DMS 273 (cell line): ENCODE data around the gene TMEM179.

Source experiments
- DNase-seq: peaks from one replicate; lab custom pipeline; 2025; ENCODE audit not compliant: unreplicated experiment; lab: John Stamatoyannopoulos, UW

The TMEM179 gene

GRCh38 chr14:104573930-104574329 is 30.6 kb downstream of the TMEM179 start:
- no peak for DNase-seq

GRCh38 chr14:104572668-104573067 is 31.9 kb downstream of the TMEM179 start:
- no peak for DNase-seq

DNA sequence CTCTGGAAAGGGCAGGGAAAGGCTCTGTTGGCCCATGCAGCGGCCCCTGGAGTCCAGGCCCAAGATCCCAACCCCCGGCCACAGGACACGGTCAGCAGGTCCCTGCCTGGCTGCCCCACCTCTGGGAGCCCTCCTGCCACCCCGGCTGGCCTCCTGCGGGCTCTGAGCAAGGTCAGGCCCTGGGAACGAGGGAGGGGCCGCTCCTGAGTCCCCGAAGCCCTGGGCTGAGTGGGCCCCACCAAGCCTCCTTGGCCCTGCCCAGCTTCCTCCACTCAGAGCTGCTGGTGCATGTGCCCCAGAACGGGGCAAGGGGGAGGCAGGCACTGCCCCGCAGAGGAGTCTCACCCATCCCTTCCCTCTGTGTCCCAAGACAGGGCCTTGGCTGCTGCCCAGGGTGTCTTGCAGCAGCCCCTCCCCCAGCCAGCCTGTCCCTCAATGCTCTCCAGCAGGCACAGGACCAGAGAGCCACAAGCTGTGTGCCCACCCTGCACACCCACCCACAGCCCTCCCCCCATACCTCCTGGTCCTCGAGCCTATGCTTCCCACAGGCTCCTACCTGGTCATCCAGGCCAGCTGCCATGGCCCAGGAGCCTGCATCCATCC is 32.4 kb downstream of the TMEM179 start:
- DNase-seq: no peak

- DNase-seq: no peak
These were observed 33.3 kb downstream of the TMEM179 start for GRCh38 chr14:104571246-104571645.

DNA sequence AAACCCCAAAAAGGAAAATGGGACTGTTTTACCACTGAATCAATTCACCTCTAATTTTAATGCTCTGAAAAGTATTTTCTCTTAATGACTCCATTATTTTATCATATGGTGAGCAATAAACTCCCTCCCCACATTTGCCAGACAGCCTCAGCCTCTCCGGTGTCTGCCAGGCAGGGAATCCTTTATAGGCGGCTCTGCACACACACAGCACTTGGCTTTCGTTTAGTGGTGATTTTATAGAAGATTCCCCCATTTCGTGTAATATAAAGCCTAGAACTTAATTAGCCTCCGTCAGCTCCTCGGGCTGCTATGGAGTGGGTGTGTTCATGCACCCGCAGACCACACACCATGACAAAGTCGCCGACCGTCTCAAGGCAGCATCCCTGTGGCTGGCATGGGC is 35.1 kb downstream of the TMEM179 start:
- DNase-seq: no peak

GRCh38 chr14:104568620-104569019 is 36.0 kb downstream of the TMEM179 start:
- DNase-seq: no peak

DNA sequence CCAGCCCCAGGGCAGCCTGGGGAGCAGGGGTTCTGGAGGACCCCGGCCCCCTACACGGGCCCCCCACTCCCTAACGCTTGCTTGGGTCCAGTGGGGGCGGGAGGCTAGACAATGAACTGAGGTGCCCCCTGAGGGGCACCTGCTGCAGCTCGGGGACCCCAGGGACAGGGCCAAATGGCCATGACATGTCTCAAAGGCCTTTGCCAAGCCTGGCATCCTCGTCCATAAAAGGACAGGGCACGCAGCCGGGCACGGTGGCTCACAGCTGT is 36.7 kb downstream of the TMEM179 start:
- DNase-seq: no peak

DNA sequence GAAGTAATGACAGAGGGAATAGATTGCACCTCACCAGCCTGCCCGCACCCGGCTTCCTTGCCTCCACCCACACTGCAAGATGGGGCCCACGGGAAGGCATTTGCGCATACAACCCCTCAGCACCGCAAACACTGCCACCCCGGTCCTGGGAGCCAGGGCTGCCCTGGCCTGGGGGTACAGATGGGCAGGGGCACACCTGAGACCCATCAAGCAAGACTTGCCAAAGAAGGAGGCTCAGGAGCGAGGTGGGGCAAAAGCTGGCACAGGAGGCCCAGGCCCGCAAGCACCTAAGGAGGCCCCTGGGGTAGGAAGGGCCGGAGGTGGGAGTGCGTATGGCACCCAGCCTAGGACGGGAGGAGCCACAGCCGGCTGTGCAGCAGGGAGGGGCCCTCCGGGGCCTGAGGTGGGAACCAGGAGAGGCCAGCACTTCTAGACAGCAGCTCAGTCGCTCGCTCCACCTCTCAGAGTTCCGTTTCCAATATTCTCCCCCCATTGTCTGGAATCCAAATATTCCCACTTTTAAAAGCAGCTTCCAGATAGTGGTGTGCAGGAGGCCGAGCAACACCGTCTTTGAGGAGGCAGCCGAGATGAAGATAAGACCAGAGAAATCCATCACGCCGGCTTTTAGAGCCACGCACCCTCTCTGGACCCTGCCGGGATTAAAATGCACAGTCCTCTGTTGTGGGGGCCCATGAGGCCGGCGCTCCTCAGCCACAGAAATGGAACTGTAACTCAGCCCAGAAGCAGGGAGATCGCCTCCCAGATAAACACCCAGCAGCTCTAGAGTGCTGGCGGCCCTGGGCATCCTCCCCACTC is 37.2 kb downstream of the TMEM179 start:
- DNase-seq: peak; percentile 65

DNA sequence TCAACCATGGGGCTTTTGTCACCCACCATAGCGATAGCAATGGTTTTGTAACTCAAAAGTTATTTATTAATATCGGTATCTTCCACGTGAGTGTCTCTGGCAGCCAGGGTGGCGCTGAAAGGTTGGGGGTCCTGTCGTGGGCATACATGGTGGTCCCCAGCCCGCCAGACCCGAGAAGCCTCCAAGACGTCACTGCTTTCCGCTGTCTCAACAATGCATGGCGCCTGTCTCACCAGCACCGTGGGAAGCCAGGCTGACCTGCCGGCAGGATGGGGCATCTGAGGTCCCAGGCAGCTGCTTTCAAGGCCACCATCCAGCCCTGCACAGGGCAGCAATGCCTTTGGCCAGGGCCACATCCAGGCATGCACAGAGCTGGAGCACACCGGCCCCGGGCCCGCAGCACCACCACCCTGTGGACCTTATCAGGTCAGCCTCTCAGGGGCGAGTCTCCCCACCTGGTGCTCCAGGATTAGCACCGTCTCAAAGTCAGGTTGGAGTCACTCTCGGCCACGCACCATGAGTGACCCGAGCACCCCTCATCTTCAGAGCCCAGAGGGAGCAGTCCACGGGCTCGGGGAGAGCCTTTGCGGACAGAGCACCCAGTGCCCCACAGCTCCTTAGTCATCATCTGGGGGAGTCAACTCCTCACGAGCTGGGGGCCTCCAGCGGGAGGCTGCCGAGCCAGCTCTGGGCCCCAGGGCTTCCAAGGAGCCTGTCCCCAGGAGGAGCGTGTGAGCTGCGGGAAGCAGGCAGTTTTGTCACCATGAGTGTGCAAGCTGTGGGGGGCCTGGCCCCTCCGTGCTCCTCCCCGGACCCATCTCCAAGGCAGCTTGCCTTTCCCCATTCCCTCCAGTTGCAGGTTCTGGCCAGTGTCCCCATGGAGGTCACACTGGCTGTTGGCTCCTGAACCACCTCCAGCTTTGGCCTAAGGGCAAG is 39.6 kb downstream of the TMEM179 start:
- no peak for DNase-seq

DNA sequence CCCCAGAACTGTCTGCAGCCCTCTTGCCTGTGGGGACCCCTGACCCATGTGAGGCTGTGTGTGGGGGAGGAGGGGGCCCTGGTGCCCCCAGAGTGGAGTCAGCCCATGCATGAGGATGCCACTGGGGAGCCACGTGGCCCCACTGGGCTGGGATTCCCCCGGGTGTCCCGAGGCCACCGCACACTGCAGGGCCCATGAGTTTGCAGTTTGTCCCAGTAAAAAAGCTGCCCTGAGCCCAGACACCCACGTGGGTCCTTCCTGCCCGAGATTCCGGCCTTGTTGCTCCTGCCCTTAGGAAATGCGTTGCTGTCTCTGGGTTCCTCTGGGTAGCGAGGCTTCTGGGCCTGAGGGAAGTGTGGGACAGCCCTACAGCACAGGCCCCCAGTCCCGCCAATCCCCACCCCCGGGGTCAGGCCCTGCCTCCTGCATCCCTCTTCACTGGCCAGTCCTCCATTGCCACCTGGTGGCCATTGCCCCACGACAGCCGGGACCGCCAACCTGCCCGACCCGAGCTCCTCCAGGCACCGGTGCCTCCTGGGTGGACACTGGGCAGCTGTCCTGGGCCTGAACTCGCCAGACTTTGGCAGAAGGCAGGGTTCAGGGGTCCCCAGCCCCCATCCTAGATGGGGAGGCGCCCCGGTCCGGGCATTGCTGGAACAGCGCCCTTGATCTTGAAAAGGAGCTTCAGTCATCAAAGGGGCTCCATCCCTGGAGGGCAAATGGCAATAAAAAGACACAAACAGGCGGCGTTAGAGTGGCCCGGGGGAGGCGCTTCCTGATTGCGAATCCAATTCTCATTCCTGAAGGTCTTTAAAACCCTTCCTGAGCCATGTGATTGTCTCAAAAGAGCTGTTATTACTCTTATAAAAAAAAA is 40.6 kb downstream of the TMEM179 start:
- peak; percentile 92 for DNase-seq

GRCh38 chr14:104563191-104563741 is 41.3 kb downstream of the TMEM179 start:
- peak; percentile 92 for DNase-seq

- DNase-seq: no peak
These were observed 42.0 kb downstream of the TMEM179 start for GRCh38 chr14:104562606-104563005.

DNA sequence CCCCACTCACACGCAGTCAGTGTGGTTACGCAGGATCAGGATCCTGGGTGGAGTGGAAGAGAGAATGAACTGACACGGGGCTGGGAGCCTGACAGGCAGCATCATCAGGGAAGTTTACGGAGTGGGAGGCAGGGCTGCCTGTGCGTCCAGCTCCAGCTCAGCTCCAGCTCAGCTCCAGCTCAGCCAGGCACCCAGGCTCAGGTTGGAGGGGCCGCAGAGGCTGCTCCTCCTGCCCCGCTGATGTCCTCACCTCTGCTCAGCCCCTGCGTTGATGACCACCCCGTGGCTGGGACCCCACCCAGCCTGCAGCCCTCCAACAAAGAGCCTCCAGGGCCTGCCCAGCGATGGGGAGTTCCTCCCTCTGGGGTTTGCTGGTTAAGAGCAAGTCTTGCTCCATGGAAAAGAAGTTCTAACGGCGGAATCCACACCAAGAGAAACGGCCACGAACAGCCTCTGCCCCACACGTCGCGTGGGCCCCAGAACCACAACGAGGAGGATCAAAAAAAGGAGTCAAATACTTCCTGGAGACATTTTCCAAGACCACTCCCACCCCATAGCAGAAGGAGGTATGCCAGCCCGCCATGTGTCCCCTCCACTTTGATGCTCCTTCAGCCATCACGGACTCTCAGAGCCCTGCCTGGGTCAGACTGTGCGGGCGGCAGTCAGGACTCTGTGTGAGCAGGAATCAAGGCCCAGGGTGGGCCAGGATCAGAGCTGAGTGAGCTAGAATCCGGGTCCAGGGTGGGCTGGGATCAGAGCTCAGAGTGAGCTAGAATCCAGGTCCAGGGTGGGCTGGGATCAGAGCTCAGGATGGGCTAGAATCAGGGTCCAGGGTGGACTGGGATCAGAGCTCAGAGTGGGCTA is 42.7 kb downstream of the TMEM179 start:
- no peak for DNase-seq

GRCh38 chr14:104561124-104561557 is 43.4 kb downstream of the TMEM179 start:
- DNase-seq: peak; percentile 38

DNA sequence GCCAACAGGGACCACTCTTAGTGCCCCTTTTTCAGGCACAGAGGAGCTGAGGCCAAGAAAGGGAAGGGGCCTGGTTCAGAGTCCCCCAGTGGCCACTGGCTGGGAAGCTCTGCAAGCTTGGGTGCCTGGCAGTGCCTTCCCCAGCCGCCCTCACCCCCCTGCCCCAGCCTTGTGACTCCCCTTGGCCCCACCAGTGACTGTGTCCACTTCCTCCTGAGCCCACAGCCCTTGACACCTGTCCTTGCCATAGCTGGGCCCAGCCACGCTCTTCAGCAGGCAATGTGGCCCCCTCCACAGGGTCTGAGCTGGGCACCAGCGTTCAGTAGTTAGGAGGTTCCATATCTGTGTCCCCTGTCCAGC is 44.0 kb downstream of the TMEM179 start:
- no peak for DNase-seq

GRCh38 chr14:104559804-104560585 is 44.6 kb downstream of the TMEM179 start:
- DNase-seq: no peak

DNA sequence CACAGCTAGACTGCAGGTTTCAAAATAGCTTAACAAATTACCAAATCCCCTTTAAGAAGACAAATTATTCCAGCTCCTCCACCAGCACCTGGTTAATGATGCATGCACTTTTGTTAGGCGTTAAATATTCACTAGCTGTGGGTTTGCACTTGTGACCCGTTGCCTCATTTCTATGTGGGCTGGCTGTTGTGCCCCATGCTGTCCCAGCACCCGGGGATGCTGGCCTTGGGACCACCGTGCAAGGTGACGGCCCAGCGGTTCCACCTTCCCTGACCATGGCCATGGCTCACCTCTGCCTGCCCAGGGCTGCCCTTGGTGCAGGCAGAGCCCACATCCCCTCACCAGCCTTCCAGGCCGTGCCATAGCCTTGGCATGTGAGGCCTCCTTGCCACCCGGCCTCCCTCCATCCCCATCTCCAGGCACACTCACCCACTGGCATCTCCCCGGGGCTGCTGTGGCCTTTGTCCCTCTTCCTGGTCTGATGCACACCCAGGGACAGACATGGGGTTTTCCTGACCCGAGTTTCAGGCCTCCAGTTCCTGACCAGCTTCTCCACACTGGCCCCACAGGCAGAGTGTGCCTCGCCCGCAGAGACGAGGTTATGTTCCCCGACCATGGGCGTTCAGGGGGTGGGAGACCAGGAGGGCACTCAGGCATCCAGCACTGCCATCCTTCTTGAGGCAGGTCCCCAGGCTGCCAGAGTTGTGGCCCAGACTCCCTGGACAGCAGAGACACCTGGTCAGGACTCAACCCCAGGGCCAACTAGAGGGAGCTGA is 45.4 kb downstream of the TMEM179 start:
- DNase-seq: no peak
